Nephron (organoid): ENCODE measurements around the gene PDE6G.
A peak's percentile ranks its signal among the peaks of the same experiment; 100 is the strongest.
"Not testable (repeated sequence)": the region's sequence is repeated elsewhere in the genome, so short reads cannot be mapped to it uniquely, and the experiment has no call there.

Source experiments
- H3K27ac Mint-ChIP-seq, 3 experiments: 2 replicates each; pipeline ENCODE4 v1.8.0; 2020; ENCODE audit warnings: mixed read lengths in 3 of 3, mild to moderate bottlenecking in 2 of 3, moderate library complexity in 1 of 3
- H3K27me3 Mint-ChIP-seq: 2 replicates; pipeline ENCODE4 v1.8.0; 2021; ENCODE audit warnings: low read depth, mild to moderate bottlenecking, moderate library complexity, mixed read lengths
- H3K36me3 Mint-ChIP-seq: 2 replicates; pipeline ENCODE4 v1.8.0; 2020; ENCODE audit warnings: low read depth, mixed read lengths
- H3K4me1 Mint-ChIP-seq: 2 replicates; pipeline ENCODE4 v1.8.0; 2020; ENCODE audit warnings: mixed read lengths
- H3K4me3 Mint-ChIP-seq, 3 experiments: 2 replicates each; pipeline ENCODE4 v1.8.0; 2020; ENCODE audit warnings: mild to moderate bottlenecking in 3 of 3, mixed read lengths in 3 of 3, moderate library complexity in 2 of 3
- H3K9me3 Mint-ChIP-seq: 2 replicates; pipeline ENCODE4 v1.8.0; 2020; ENCODE audit warnings: mixed read lengths
- CTCF ChIP-seq, 3 experiments: fragments of 200-600 bp; sonication (generic); IDR thresholded peaks; one replicate each; pipeline ENCODE4 v1.5.0; 2021; ENCODE audit warnings: antibody characterized with exemption in 3 of 3; ENCODE audit not compliant: unreplicated experiment in 3 of 3

Gene PDE6G

GRCh38 chr17:81680150-81680549 lies 23.8 kb upstream of the PDE6G start:
- Mint-ChIP-seq H3K4me3 (peak overlapping the region; percentile 59 to 79 (median 77)), H3K27me3 (no peaks in the 10 kb centered on the region), H3K9me3 (no peaks in the 10 kb centered on the region), H3K27ac (no peak overlapping the region), H3K4me1 (peaks cover 22% of the 10 kb centered on the region), H3K36me3 (peaks cover 12% of the 10 kb centered on the region)
- no peak for TF ChIP-seq CTCF (IDR thresholded peaks at IDR 0.05; ENCODE audit: unreplicated experiment in 3 of 3)

- Mint-ChIP-seq H3K27ac (no peak overlapping the region), H3K36me3 (peaks cover 27% of the 10 kb centered on the region), H3K4me3 (no peak overlapping the region), H3K4me1 (peaks cover 4% of the 10 kb centered on the region), H3K27me3 (no peaks in the 10 kb centered on the region), H3K9me3 (no peaks in the 10 kb centered on the region)
- no peak for TF ChIP-seq CTCF (IDR thresholded peaks at IDR 0.05; ENCODE audit: unreplicated experiment in 3 of 3)
Measured at GRCh38 chr17:81676906-81677305, 20.6 kb upstream of the PDE6G start.

- not testable (repeated sequence) for H3K27me3 Mint-ChIP-seq, H3K4me1 Mint-ChIP-seq, H3K4me3 Mint-ChIP-seq, H3K27ac Mint-ChIP-seq, H3K9me3 Mint-ChIP-seq
- H3K36me3 Mint-ChIP-seq, result peaks cover 27% of the 10 kb centered on the region
- peak; percentile 63 to 69 (median 66) for TF ChIP-seq CTCF (IDR thresholded peaks at IDR 0.05; ENCODE audit: unreplicated experiment in 3 of 3)
Measured at GRCh38 chr17:81675515-81676221, 19.3 kb upstream of the PDE6G start.

- H3K4me1 Mint-ChIP-seq, result no peaks in the 10 kb centered on the region
- peaks cover 23% of the 10 kb centered on the region for H3K36me3 Mint-ChIP-seq
- no peak overlapping the region for H3K27ac Mint-ChIP-seq
- no peak for TF ChIP-seq CTCF (IDR thresholded peaks at IDR 0.05; ENCODE audit: unreplicated experiment in 3 of 3)
- no peaks in the 10 kb centered on the region for H3K9me3 Mint-ChIP-seq
- H3K4me3 Mint-ChIP-seq, result no peak overlapping the region
- H3K27me3 Mint-ChIP-seq, result no peaks in the 10 kb centered on the region
Measured at GRCh38 chr17:81673561-81674258, 17.4 kb upstream of the PDE6G start.

- Mint-ChIP-seq H3K27ac (no peak overlapping the region), H3K36me3 (peaks cover 28% of the 10 kb centered on the region), H3K27me3 (no peaks in the 10 kb centered on the region)
Measured at GRCh38 chr17:81672954-81673353, 16.6 kb upstream of the PDE6G start.

More at GRCh38 chr17:81672954-81673353, 16.6 kb upstream of the PDE6G start:
- H3K4me3 Mint-ChIP-seq, result no peak overlapping the region
- H3K9me3 Mint-ChIP-seq, result no peaks in the 10 kb centered on the region
- no peak for TF ChIP-seq CTCF (IDR thresholded peaks at IDR 0.05; ENCODE audit: unreplicated experiment in 3 of 3)
- H3K4me1 Mint-ChIP-seq, result peaks cover under 1% of the 10 kb centered on the region
